IgD-negative memory B cell (primary cell): ENCODE measurements around the gene C1D. TPM values are rescaled to one million over a fixed set of nuclear protein-coding genes. Genes with fewer than 3 reads are reported as not detected.
"Not testable (repeated sequence)": the region's sequence is repeated elsewhere in the genome, so short reads cannot be mapped to it uniquely, and the experiment has no call there.

Experiments
- H3K27ac Mint-ChIP-seq, 3 donors: one replicate each; pipeline ENCODE4 v1.8.0; 2020 to 2022; ENCODE audit warnings: mild to moderate bottlenecking in 3 of 3, mixed read lengths in 3 of 3, moderate library complexity in 1 of 3
- H3K27me3 Mint-ChIP-seq: one replicate; pipeline ENCODE4 v1.8.0; 2021; ENCODE audit warnings: mixed read lengths
- H3K36me3 Mint-ChIP-seq: one replicate; pipeline ENCODE4 v1.8.0; 2020; ENCODE audit warnings: mild to moderate bottlenecking, mixed read lengths
- H3K4me1 Mint-ChIP-seq, 3 donors: one replicate each; pipeline ENCODE4 v1.8.0; 2020 to 2022; ENCODE audit warnings: mixed read lengths in 3 of 3, mild to moderate bottlenecking in 1 of 3
- H3K4me3 Mint-ChIP-seq, 4 donors: one replicate each; pipeline ENCODE4 v1.8.0; 2020 to 2022; ENCODE audit warnings: mild to moderate bottlenecking in 4 of 4, mixed read lengths in 4 of 4, moderate library complexity in 3 of 4
- H3K9me3 Mint-ChIP-seq, 3 donors: one replicate each; pipeline ENCODE4 v1.8.0; 2020 to 2021; ENCODE audit warnings: mixed read lengths in 3 of 3, mild to moderate bottlenecking in 1 of 3
- polyA plus RNA-seq: library from polyadenylated mRNA; unstranded; fragments of 300-500 nt; fragmentation: Illumina TruSeq; gene quantifications from one replicate; pipeline ENCODE4 v1.2.3, GENCODE V29; 2021

The C1D gene
- polyA plus RNA-seq, 1 donor from 2014 or later, result 35.9 TPM

DNA sequence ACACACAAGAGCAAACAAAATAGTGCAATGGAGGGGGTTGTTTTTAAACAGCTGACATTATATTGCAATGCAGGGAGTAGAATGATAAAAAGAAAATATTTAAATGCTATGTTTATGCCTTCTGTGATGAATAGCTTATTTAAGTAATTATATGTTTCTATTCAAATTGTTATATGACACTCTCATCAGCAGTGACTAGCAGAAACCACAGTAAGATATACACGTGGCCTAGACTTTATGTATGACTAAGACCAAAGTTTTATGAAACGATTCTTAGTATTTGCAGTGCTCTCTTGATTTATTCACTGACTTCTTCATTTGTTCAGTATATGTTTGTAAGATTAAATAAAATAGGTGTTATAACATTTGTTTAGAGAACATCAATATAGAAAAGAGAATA lies 26.1 kb upstream of the C1D start:
- peaks cover 3% of the 10 kb centered on the region for H3K36me3 Mint-ChIP-seq

DNA sequence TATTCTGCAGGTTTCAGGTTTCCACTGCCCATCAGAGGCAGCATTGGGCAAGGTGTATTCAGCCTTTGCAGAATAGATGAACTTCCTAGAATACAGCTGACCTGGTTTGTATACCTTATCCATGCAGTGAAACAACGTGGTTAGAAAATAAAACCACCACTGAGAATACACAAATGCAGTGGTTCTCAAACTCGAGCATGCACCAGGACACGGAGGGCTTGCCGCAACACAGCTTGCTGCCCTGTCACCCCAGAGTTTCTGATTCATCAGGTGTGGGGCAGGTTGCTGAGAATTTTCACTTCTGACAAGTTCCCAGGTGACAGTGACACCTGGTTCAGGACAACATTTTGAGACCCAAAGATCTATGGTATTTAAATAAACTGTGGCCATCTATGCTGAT lies 23.4 kb upstream of the C1D start:
- Mint-ChIP-seq H3K36me3 (peaks cover 2% of the 10 kb centered on the region), H3K27ac (no peak overlapping the region), H3K27me3 (no peaks in the 10 kb centered on the region), H3K4me1 (peaks cover 4 to 17% (median 7%) of the 10 kb centered on the region in 3 donors), H3K4me3 (no peak overlapping the region), H3K9me3 (peaks cover 0 to 3% (median 0%) of the 10 kb centered on the region in 3 donors)

More for the DNA sequence above, 26.1 kb upstream of the C1D start:
- H3K27ac Mint-ChIP-seq, result no peak overlapping the region
- no peak overlapping the region for H3K4me3 Mint-ChIP-seq
- peaks cover 0 to 3% (median 0%) of the 10 kb centered on the region in 3 donors for H3K9me3 Mint-ChIP-seq
- peaks cover 2 to 9% (median 4%) of the 10 kb centered on the region in 3 donors for H3K4me1 Mint-ChIP-seq
- no peaks in the 10 kb centered on the region for H3K27me3 Mint-ChIP-seq

DNA sequence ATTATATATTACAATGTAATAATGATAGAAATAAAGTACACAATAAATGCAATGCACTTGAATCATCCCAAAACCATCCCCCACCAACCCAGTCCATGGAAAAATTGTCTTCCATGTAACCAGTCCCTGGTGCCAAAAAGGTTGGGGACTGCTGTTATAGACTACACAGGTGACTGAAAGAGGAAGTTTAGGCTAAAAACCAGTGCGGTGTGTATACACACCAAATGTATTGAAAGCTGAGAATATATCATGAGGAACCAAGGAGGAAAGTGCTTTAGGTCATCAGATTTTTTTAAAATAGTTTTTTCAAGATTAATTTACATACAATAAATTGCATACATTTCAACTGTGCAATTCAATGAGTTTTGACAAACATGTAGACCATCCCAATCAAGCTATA lies 20.5 kb upstream of the C1D start:
- peaks cover 0 to 3% (median 0%) of the 10 kb centered on the region in 3 donors for H3K9me3 Mint-ChIP-seq
- no peaks in the 10 kb centered on the region for H3K27me3 Mint-ChIP-seq
- peaks cover 4 to 9% (median 7%) of the 10 kb centered on the region in 3 donors for H3K4me1 Mint-ChIP-seq
- no peak overlapping the region for H3K27ac Mint-ChIP-seq
- H3K4me3 Mint-ChIP-seq, result no peak overlapping the region
- peaks cover 2% of the 10 kb centered on the region for H3K36me3 Mint-ChIP-seq

DNA sequence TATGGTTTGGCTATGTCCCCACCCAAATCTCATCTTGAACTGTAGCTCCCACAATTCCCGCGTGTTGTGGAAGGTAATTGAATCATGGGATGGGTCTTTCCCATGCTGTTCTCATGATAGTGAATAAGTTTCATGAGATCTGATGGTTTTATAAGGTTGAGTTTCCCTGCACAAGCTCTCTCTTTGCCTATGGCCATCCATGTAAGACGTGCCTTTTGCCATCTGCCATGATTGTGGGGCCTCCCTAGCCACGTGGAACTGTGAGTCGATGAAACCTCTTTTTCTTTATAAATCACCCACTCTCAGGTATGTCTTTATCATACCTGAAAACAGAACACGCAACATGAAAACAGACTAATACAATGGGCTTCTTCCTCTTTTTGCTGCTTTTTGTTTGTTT lies 11.2 kb upstream of the C1D start:
- Mint-ChIP-seq H3K4me1 (no peaks in the 10 kb centered on the region), H3K36me3 (peaks cover 2% of the 10 kb centered on the region), H3K4me3 (no peak overlapping the region), H3K27ac (no peak overlapping the region), H3K27me3 (no peaks in the 10 kb centered on the region), H3K9me3 (no peaks in the 10 kb centered on the region)

DNA sequence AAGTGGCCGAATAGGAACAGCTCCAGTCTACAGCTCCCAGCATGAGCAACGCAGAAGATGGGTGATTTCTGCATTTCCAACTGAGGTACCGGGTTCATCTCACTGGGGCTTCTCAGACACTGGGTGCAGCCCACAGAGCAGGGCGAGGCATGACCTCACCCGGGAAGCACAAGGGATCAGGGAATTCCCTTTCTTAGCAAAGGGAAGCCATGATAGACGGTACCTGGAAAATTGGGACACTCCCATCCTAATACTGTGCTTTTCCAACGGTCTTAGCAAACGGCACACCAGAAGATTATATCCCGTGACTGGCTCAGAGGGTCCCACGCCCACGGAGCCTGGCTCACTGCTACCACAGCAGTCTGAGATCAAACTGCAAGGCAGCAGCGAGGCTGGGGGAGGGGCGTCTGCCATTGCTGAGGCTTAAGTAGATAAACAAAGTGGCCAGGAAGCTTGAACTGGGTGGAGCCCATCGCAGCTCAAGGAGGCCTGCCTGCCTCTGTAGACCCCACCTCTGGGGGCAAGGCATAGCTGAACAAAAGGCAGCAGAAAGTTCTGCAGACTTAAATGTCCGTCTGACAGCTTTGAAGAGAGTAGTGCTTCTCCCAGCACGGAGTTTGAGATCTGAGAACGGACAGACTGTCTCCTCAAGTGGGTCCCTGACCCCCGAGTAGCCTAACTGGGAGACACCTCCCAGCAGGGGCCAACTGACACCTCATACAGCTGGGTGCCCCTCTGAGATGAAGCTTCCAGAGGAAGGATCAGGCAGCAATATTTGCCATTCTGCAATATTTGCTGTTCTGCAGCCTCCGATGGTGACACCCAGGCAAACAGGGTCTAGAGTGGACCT lies 1.2 kb upstream of the C1D start:
- not testable (repeated sequence) for H3K36me3 Mint-ChIP-seq, H3K27me3 Mint-ChIP-seq, H3K9me3 Mint-ChIP-seq
- Mint-ChIP-seq H3K4me3 (peak overlapping the region in 3 of 4 donors; percentile 16 to 97 (median 96)), H3K4me1 (peaks cover 18 to 28% (median 20%) of the 10 kb centered on the region in 3 donors), H3K27ac (peak overlapping the region; percentile 43 to 96 (median 63))

DNA sequence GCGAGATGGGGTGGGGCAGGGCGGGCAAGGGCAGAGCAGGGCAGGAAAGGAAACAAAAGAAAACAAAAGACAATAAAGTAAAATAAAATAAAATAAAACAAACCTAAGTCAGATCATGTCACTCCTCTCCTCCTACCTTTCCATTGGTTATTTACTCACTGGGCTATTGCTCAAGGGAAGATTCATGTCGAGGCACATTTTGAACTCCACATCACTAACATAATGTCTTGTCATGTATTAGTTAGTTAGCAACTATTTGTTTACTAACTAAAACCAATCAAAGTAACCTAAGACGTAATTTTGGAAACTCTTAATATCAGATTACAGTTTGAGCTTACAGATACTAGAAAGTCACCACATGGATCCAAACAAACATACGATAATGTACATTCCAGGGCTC lies 2.2 kb downstream of the C1D start:
- Mint-ChIP-seq H3K27me3 (no peaks in the 10 kb centered on the region), H3K4me1 (peaks cover 27 to 49% (median 36%) of the 10 kb centered on the region in 3 donors), H3K27ac (no peak overlapping the region), H3K36me3 (no peaks in the 10 kb centered on the region), H3K4me3 (peak overlapping the region in 3 of 4 donors; percentile 12 to 32 (median 14)), H3K9me3 (no peaks in the 10 kb centered on the region)

DNA sequence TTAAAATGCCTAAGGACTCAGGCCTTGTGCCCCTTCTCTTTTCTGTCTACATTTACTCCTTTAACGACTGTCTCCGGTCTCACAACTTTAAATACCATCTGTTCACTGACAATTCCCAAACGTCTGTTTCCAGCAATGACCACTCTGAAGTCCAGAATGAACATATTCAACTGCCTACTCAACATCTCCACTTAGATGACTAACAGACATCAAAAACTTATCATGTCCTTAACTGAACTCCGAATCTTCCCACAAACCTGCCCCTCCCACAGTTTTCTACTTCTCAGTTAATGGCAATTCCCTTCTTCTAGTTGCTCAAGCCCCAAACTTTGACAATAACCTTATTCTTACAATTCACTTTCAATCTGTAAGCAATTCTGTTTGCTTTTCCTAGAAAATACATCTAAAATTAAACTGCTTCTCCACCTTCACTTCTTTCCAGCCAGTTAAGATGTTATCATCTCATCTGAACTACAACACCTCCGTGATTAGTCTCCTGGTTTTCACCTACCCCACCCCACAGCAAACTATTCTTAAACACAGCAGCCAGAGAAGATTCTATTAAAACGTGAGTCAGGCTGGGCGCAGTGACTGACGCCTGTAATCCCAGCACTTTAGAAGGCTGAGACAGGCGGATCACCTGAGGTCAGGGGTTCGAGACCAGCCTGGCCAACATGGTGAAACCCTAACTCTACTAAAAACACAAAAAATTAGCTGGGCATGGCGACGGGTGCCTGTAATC lies 2.8 kb downstream of the C1D start:
- Mint-ChIP-seq H3K27ac (no peak overlapping the region), H3K27me3 (no peaks in the 10 kb centered on the region), H3K4me3 (peak overlapping the region in 3 of 4 donors; percentile 14 to 84 (median 40)), H3K9me3 (no peaks in the 10 kb centered on the region), H3K4me1 (peaks cover 31 to 54% (median 43%) of the 10 kb centered on the region in 3 donors), H3K36me3 (no peaks in the 10 kb centered on the region)

DNA sequence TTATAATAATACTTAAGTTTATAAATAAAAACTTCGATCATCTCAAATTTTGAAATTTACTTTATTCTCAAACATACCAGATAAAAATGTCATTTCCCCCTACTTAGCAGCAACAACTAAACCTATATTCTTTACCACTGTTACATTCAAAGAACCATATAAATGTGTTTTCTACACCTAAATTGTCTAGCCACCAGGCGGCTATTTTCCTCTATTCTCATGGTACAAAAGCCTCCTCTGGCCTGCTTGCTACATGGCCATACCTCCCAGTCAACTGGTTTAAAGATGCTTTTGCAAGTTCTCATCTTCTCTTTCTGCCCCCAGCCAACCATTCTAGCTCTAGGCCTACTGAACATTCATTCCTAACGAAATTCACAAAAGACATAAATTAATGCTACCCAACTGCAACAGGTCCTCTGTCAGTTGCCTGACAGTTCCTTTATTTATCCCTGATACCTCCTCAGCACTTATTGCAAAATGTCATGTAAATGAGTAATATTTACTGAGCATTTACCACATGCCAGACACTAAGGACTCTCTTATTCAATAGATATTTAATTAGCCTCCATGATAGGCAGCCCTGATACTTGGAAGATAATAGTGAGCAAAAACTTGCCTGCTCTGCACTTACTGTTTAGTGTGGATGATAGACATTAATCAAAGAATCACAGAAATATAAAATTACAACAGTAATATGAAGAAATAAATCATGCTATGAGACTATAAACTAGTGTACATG lies 5.0 kb downstream of the C1D start:
- Mint-ChIP-seq H3K27ac (peak overlapping the region in 1 of 3 donors; percentile 31), H3K4me3 (peak overlapping the region in 2 of 4 donors; percentile 4 to 55), H3K36me3 (no peaks in the 10 kb centered on the region), H3K4me1 (peaks cover 39 to 57% (median 56%) of the 10 kb centered on the region in 3 donors), H3K27me3 (no peaks in the 10 kb centered on the region), H3K9me3 (no peaks in the 10 kb centered on the region)

DNA sequence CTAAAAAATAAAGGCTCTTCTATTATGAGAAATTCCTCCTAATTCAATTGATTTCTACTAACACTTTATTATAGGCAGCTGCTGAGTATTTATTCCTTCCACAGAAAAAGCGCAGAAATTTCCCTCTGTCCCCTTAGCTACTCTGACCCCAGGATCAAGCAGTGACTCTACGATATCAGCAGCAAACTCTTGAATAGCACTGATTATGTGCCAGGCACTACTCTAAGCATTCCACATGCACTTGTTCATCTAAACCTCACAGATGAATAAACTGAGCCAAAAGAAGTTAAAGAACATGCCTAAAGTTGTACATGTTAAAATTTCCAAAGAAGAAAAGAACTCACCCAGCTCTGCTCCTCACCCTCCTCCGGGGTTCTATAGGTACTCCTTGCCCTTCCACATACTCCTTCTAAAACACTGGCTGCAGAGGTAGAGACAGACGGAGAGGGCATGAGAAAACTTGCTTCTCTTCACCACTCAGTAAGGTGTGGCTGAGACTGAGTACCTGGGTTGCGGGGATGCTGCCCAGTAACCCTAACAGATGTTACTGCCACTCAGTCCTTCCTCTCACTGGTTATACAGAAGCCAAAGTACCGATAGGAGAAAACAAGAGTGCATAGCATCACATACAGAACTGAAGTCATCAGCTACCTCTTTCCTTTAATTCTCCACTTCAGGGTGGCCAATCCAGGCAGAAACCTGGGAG lies 9.9 kb downstream of the C1D start:
- H3K27me3 Mint-ChIP-seq, result no peaks in the 10 kb centered on the region
- H3K36me3 Mint-ChIP-seq, result peaks cover 3% of the 10 kb centered on the region
- peak overlapping the region in 1 of 3 donors; percentile 39 for H3K27ac Mint-ChIP-seq
- H3K4me1 Mint-ChIP-seq, result peaks cover 33 to 50% (median 44%) of the 10 kb centered on the region in 3 donors
- H3K9me3 Mint-ChIP-seq, result no peaks in the 10 kb centered on the region
- no peak overlapping the region for H3K4me3 Mint-ChIP-seq

DNA sequence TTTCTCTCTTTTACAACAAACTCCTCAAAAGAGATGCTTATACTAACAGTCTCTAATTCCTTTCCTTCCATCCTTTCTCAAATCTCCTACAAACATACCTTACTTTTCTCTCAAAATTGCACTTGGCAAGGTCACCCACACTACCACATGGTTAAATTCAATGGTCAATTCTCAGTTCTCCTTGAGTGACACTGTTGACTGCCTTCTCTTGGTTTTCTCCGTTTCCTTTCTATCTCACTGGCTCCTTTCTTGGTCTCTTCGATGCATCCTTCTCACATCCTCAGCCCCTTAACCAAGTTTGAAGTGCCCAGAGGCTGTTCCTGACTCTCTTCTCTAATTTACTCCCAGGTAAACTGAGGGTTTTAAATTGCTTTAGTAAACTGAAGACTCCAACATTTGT lies 12.5 kb downstream of the C1D start:
- Mint-ChIP-seq H3K4me3 (no peak overlapping the region), H3K27me3 (no peaks in the 10 kb centered on the region), H3K9me3 (no peaks in the 10 kb centered on the region), H3K27ac (peak overlapping the region in 1 of 3 donors; percentile 1), H3K36me3 (peaks cover 3% of the 10 kb centered on the region), H3K4me1 (peaks cover 30 to 38% (median 33%) of the 10 kb centered on the region in 3 donors)

DNA sequence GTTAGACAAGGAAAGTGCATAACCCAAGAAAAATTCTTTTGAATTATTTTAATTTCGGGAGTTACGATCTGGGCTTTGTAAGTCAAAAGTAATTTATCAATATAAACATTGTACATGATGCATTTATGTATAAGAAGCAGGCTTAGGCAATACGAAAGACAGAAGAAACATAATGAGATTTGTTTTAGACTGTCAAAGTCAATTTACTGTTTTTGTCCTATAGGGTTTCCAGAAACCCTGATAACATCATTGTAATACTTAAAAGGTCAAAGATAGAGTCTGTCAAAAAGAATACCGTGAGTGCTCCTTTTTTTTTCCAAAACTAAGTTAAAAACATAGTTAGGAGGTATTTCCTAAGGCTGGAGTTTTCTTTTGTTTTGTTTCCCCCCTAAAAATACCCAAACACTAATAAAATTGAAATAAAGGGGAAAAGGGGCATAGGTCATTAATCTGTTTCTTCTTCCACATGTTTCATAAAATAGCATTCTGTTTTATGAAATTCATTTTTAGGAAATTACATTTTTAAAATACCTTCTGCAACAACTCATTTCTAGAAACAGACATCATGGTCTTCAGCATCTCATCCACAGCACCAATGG lies 16.1 kb downstream of the C1D start:
- Mint-ChIP-seq H3K4me1 (peaks cover 11 to 19% (median 14%) of the 10 kb centered on the region in 3 donors), H3K36me3 (peaks cover 5% of the 10 kb centered on the region), H3K9me3 (no peaks in the 10 kb centered on the region), H3K4me3 (no peak overlapping the region), H3K27ac (no peak overlapping the region), H3K27me3 (no peaks in the 10 kb centered on the region)

DNA sequence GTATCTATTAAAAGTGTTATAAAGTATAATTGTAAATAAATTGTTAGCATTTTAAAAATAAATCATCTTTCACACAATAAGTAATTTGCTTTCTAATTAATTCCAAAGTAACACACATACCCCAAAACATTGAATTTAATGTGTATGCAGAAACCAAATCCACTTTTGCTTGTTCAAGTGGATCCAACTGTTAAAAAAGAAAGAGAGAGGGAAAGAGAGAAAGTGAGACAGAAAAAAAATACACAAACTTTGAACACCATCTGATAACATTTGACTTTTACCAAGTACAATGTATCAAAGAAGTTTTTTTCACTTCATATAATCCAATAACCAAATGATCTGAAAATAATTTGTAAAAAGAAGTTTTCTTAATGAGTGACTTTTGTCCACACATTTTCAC lies 16.6 kb downstream of the C1D start:
- no peak overlapping the region for H3K4me3 Mint-ChIP-seq
- peaks cover 3% of the 10 kb centered on the region for H3K36me3 Mint-ChIP-seq
- no peaks in the 10 kb centered on the region for H3K27me3 Mint-ChIP-seq
- H3K4me1 Mint-ChIP-seq, result peaks cover 9 to 19% (median 10%) of the 10 kb centered on the region in 3 donors
- H3K27ac Mint-ChIP-seq, result no peak overlapping the region
- H3K9me3 Mint-ChIP-seq, result no peaks in the 10 kb centered on the region

DNA sequence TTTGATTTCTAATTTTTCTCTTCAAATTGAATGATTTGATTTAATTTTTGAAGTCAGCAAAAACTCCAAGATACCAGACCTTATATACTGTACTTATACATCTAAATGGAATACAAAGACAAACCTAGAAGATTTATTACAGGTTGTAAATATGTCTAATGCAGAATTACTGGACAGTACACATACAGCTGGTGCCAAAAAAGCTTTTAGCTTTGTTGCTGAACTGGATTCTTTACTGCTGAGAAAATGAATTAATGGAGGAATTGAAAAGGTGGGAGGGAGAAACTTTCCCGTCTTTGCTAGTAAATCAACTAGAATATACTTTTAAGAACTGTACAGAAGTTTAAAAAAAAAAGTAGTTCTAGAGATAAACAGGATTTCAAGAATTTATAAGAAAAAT lies 17.5 kb downstream of the C1D start:
- Mint-ChIP-seq H3K27ac (no peak overlapping the region), H3K4me3 (no peak overlapping the region), H3K9me3 (no peaks in the 10 kb centered on the region), H3K4me1 (peaks cover 4 to 12% (median 4%) of the 10 kb centered on the region in 3 donors), H3K36me3 (peaks cover 3% of the 10 kb centered on the region), H3K27me3 (no peaks in the 10 kb centered on the region)

DNA sequence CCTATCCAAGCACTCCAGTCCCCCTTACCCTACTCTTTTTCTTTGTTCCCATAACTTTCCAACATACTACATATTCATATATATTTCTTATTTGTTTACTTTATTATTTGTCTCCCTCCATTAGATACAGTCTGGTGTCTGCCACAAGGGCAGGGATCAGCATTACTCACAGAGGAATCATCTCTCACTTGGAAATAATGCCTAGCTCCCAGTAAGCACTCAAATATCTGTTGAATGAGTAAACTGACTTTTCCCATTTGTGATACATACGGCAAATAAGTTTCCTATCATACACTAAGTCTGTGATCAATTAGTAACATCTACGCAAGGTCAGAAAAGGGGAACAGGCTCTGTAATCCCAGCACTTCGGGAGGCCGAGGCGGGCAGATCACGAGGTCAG lies 18.7 kb downstream of the C1D start:
- Mint-ChIP-seq H3K27me3 (no peaks in the 10 kb centered on the region), H3K4me3 (no peak overlapping the region), H3K4me1 (peaks cover 0 to 6% (median 2%) of the 10 kb centered on the region in 3 donors), H3K27ac (no peak overlapping the region), H3K36me3 (peaks cover 3% of the 10 kb centered on the region), H3K9me3 (no peaks in the 10 kb centered on the region)
